HepG2 (cell line): ENCODE measurements around the gene TMEM114.

Experiments used
- TCF7L2 ChIP-seq: IDR thresholded peaks from 2 replicates; pipeline ENCODE4 v1.6.1; 2011; ENCODE audit warnings: mild to moderate bottlenecking, low read depth, low read length, moderate library complexity
- TF ChIP-seq, protein P1 (sequence below): sonication (generic); formaldehyde crosslinking; IDR thresholded peaks from 2 replicates; pipeline ENCODE4 v1.5.1; 2020; ENCODE audit warnings: mild to moderate bottlenecking, missing genetic modification reagents, moderate library complexity

- no peak for TF ChIP-seq TCF7L2
- TF ChIP-seq, protein P1, sequence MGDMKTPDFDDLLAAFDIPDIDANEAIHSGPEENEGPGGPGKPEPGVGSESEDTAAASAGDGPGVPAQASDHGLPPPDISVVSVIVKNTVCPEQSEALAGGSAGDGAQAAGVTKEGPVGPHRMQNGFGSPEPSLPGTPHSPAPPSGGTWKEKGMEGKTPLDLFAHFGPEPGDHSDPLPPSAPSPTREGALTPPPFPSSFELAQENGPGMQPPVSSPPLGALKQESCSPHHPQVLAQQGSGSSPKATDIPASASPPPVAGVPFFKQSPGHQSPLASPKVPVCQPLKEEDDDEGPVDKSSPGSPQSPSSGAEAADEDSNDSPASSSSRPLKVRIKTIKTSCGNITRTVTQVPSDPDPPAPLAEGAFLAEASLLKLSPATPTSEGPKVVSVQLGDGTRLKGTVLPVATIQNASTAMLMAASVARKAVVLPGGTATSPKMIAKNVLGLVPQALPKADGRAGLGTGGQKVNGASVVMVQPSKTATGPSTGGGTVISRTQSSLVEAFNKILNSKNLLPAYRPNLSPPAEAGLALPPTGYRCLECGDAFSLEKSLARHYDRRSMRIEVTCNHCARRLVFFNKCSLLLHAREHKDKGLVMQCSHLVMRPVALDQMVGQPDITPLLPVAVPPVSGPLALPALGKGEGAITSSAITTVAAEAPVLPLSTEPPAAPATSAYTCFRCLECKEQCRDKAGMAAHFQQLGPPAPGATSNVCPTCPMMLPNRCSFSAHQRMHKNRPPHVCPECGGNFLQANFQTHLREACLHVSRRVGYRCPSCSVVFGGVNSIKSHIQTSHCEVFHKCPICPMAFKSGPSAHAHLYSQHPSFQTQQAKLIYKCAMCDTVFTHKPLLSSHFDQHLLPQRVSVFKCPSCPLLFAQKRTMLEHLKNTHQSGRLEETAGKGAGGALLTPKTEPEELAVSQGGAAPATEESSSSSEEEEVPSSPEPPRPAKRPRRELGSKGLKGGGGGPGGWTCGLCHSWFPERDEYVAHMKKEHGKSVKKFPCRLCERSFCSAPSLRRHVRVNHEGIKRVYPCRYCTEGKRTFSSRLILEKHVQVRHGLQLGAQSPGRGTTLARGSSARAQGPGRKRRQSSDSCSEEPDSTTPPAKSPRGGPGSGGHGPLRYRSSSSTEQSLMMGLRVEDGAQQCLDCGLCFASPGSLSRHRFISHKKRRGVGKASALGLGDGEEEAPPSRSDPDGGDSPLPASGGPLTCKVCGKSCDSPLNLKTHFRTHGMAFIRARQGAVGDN (CRISPR knock-in tag), result no peak
Measured at GRCh38 chr16:8611122-8611521, 20.8 kb upstream of the TMEM114 start.
